Esophagus (tissue), 2 donors: ENCODE measurements around the gene OR2F1. TPM values are rescaled to one million over a fixed set of nuclear protein-coding genes. Genes with fewer than 3 reads are reported as not detected.

Experiments used
- H3K27ac ChIP-seq, 2 donors: one replicate each; pipeline ENCODE4 v1.5.1; 2013; ENCODE audit warnings: low read depth in 2 of 2, mild to moderate bottlenecking in 2 of 2, inconsistent platforms in 1 of 2, low read length in 1 of 2, moderate library complexity in 1 of 2
- H3K27me3 ChIP-seq, 2 donors: one replicate each; pipeline ENCODE4 v1.6.1; 2013; ENCODE audit warnings: low read length in 2 of 2, control low read depth in 1 of 2, mild to moderate bottlenecking in 1 of 2; ENCODE audit not compliant: insufficient read depth in 2 of 2, control insufficient read depth in 1 of 2
- H3K36me3 ChIP-seq, 2 donors: one replicate each; pipeline ENCODE4 v1.6.1; 2013; ENCODE audit warnings: low read length in 1 of 2; ENCODE audit not compliant: control insufficient read depth in 2 of 2, insufficient read depth in 2 of 2
- H3K4me1 ChIP-seq, 2 donors: one replicate each; pipeline ENCODE4 v1.6.1; 2013; ENCODE audit warnings: low read length in 1 of 2; ENCODE audit not compliant: control insufficient read depth in 2 of 2, insufficient read depth in 2 of 2
- H3K4me3 ChIP-seq, 2 donors: one replicate each; pipeline ENCODE4 v1.5.1; 2013; ENCODE audit warnings: low read length in 2 of 2, mild to moderate bottlenecking in 2 of 2, low read depth in 1 of 2, moderate library complexity in 1 of 2
- H3K9me3 ChIP-seq, 2 donors: one replicate each; pipeline ENCODE4 v1.6.1; 2013; ENCODE audit warnings: mild to moderate bottlenecking in 2 of 2, low read depth in 1 of 2, low read length in 1 of 2, moderate library complexity in 1 of 2; ENCODE audit not compliant: control insufficient read depth in 2 of 2, insufficient read depth in 1 of 2
- WGBS, 2 donors: extraction: QIAGEN DNeasy Blood & Tissue Kit; methylation state at CpG; one replicate each; pipeline ENCODE4 v1.1.7; 2013; 5-methylcytosine and 5-hydroxymethylcytosine counted together
- polyA plus RNA-seq, 2 donors: library from polyadenylated mRNA; stranded (reverse); fragments of 200-250 nt; gene quantifications; one replicate each; pipeline ENCODE4 v1.2.3, GENCODE V29; 2013
- donor health status: healthy with polysubstance abuse.
- donor health status: Bipolar disorder and iron deficiency.

OR2F1 gene, protein sequence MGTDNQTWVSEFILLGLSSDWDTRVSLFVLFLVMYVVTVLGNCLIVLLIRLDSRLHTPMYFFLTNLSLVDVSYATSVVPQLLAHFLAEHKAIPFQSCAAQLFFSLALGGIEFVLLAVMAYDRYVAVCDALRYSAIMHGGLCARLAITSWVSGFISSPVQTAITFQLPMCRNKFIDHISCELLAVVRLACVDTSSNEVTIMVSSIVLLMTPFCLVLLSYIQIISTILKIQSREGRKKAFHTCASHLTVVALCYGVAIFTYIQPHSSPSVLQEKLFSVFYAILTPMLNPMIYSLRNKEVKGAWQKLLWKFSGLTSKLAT
- polyA plus RNA-seq, result not detected

DNA sequence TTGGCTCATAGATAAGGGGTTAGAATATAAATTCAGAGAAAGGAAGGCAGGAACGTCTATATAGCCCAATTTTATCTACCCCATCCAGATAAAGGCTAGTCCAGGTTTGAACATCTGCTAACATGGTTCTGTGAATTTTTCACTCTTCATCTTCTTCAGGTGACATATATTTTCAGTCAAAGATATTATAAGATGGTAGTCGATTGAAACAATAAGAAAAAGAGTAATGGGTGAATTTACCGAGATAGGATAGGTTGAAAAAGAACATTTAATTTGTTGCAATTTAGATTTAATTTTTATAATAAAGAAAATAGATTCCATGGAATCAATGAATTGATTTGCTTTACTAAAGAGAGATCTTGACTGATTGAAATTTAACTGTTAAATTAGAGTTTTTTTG is at the start of gene OR2F1:
Gene OR2F1 (plus strand): TSS at position 301 of the 400 bp plus-strand sequence. CDS start 5,127 bp downstream, outside the sequence.
- Histone ChIP-seq H3K4me1 (no peaks in the 10 kb centered on the region), H3K36me3 (no peaks in the 10 kb centered on the region), H3K27ac (no peak within 1 kb of the TSS), H3K27me3 (no peaks in the 10 kb centered on the region), H3K4me3 (no peak within 1 kb of the TSS), H3K9me3 (no peaks in the 10 kb centered on the region)
- WGBS, 2 donors, result 75 to 85% methylated on average over 3 of the region's 3 CpGs

DNA sequence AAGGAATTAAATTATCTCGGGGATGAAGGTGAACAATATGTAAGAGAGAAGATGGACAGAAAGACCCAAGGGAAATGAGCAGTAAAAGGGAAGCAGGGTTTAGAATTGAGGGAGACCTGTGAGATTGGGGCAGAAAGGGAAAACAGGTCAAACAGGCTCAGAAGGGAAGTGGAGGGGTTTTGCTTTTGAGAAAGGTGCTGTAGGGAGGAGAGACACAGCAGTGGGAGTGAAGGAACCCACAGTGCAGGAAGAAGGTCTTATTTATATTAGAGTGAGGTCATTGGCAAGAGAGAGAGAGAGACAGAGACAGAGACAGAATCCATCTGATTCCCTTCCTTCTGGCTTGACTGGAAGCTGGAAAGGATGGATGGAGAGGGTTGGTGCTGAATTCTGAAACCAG is 49.1 kb upstream of the OR2F1 start:
- H3K27ac ChIP-seq, result no peak overlapping the region
- H3K9me3 ChIP-seq, result no peaks in the 10 kb centered on the region
- no peaks in the 10 kb centered on the region for H3K36me3 ChIP-seq
- 79 to 85% methylated on average over 1 of the region's 1 CpG for WGBS, 2 donors
- H3K4me3 ChIP-seq, result no peak overlapping the region
- peaks cover 0 to 2% of the 10 kb centered on the region in 2 donors for H3K4me1 ChIP-seq
- H3K27me3 ChIP-seq, result no peaks in the 10 kb centered on the region

DNA sequence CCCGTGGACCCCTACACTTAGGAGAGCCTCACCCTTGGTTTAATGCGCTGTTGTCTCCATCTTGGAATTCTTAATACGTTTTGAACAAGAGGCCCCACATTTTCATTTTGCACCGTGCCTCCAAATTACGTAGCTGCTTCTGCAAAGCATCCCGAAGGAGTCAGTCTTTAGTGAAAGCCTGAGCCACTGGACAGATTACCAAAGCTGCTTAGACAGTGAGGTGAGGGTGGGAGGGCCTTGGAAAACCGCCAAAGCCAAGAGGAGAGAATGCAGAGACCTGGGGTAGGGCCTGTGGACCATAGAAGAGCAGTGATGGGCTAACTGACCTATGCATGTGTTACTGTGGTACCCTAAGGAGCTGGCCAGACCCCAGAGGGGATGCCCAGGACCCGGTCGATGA is 48.5 kb upstream of the OR2F1 start:
- H3K9me3 ChIP-seq, result no peaks in the 10 kb centered on the region
- no peak overlapping the region for H3K4me3 ChIP-seq
- peaks cover 0 to 2% of the 10 kb centered on the region in 2 donors for H3K4me1 ChIP-seq
- 86% methylated on average over 9 of the region's 9 CpGs for WGBS, 2 donors
- H3K27me3 ChIP-seq, result no peaks in the 10 kb centered on the region
- H3K27ac ChIP-seq, result no peak overlapping the region
- H3K36me3 ChIP-seq, result no peaks in the 10 kb centered on the region

DNA sequence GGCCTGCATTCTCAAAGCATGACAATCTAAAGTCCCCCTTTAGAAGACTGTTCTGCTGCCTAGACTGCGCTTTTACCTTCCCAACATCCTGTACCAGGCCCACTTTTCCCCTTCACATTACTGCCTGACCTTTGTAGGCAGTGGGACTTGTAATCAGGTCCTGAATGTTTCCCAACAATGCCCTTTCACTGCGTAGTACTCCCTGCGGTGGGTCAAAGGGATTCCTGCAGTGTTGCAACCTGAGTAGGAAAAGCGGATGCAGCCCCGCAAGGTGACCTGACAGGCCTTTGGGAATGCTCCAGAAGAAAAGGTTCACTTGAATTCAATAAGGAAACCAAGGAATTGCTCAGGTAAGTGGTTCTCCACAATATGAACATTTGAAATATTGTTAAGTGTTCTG is 47.7 kb upstream of the OR2F1 start:
- H3K4me1 ChIP-seq, result peaks cover 0 to 2% of the 10 kb centered on the region in 2 donors
- 95% methylated on average over 5 of the region's 5 CpGs for WGBS, 2 donors
- no peaks in the 10 kb centered on the region for H3K36me3 ChIP-seq
- no peak overlapping the region for H3K4me3 ChIP-seq
- no peaks in the 10 kb centered on the region for H3K9me3 ChIP-seq
- H3K27me3 ChIP-seq, result no peaks in the 10 kb centered on the region
- no peak overlapping the region for H3K27ac ChIP-seq

DNA sequence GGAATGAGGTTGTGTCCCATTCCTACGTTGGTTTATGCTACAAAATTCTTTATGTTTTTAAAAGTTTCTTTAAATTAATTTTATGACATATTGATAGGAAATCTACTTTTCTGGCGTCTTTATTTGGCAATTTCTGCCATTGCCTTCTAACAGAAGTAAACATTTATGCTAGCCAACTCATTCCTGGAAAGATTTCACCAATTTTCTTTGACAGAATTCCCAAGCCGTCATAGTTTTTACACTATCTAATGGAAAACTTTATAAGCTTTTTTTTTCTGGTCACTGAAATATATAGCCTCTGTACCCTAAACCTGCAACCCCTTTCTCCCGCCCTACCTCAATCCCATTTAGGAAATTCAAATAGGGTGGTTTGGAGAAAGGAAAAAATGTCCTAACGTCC is 46.5 kb upstream of the OR2F1 start:
- WGBS, 2 donors, result 65 to 72% methylated on average over 5 of the region's 5 CpGs
- H3K9me3 ChIP-seq, result no peaks in the 10 kb centered on the region
- H3K27ac ChIP-seq, result no peak overlapping the region
- no peak overlapping the region for H3K4me3 ChIP-seq
- peaks cover 0 to 2% of the 10 kb centered on the region in 2 donors for H3K4me1 ChIP-seq
- no peaks in the 10 kb centered on the region for H3K36me3 ChIP-seq
- no peaks in the 10 kb centered on the region for H3K27me3 ChIP-seq

DNA sequence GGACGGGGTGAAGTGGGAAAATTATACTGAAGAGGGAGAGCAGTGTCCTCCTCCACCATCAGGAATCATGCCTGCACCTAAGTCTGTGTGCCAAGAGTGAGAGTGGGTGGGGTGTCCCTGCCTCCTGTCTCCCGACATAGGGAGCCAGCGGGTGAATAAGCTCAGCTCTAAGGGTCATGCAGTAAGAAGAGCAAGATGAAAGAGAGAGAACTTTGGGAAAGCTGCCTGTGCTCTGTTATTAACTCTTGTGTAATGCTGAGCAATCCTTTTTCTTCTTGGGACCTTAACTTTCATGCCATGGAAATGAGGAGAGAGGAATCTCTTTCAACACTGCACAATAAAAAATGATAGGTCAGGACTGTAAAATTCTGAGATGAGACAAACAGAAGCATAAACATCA is 44.8 kb upstream of the OR2F1 start:
- no peaks in the 10 kb centered on the region for H3K36me3 ChIP-seq
- H3K4me1 ChIP-seq, result peaks cover 0 to 2% of the 10 kb centered on the region in 2 donors
- 68 to 69% methylated on average over 3 of the region's 3 CpGs for whole genome bisulfite sequencing, 2 donors
- H3K27ac ChIP-seq, result no peak overlapping the region
- no peaks in the 10 kb centered on the region for H3K9me3 ChIP-seq
- H3K4me3 ChIP-seq, result no peak overlapping the region
- H3K27me3 ChIP-seq, result no peaks in the 10 kb centered on the region

DNA sequence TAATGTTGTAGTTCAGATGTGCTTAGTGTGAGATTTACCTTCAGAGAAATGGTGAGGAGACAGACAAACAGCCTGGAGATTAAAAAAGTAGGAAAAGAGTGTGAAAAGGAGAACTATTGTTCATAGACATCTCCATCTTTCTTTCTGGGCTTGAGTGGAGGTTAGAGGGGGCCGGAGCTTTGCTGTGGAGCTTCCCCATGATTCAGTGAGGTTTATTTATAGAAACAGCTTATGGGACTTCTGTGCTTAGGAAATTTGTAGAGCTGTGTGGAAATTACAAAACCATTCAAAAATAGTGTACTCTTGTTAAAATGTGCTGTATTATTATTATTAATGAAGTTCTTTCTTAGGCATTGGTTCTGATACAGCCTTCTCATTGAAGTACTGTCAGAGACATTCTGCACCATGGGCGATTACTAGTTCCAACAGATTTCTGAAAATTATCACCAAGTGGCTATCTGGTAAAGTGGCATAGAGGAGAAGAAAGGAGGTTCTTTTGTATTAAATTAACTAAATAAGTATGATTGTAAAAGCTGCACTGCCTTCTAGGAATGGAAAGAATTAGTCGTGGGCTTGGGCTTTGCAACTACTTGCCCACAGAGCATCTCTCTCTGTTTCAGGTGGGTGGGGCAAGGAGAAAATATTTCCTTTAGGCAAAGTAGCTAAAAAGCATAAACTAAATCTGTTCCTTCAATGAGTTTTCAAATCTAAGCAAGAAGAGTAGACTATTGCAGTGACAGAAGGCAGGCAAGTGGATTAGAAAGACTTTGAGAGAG is 44.0 kb upstream of the OR2F1 start:
- Histone ChIP-seq H3K36me3 (no peaks in the 10 kb centered on the region), H3K4me3 (no peak overlapping the region), H3K4me1 (peaks cover 0 to 2% of the 10 kb centered on the region in 2 donors), H3K27ac (no peak overlapping the region), H3K27me3 (no peaks in the 10 kb centered on the region), H3K9me3 (no peaks in the 10 kb centered on the region)
- WGBS, 2 donors, result 53 to 62% methylated on average over 3 of the region's 3 CpGs

DNA sequence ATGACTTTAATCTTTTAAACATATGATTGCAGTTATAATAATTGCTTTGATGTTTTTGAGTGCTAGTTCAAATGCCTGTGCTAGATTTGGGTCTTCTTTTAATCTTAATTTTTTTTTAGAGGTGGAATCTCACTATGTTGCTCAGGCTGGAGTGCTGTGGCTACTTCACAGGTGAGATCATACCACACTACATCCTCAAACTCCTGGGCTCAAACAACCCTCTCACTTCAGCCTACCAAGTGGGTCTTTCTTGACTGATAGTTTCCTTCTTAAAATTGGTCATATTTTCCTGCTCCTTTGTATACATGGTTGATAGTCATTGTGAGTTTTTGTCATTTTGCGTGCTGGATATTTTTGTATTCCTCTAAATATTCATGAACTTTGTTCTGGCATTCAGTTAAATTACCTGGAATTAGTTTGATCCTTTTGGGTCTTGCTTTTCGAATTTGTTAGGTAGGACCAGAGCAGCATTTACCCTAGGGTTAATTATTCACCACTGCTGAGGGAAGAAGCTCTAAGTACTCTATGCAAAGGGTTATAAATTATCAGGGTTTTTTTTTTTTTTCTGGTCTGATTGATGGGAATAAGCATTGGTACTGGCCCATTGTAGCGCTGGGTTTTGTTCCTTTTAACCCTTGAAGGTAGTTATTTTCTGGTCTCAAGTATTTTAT is 40.6 kb upstream of the OR2F1 start:
- Histone ChIP-seq H3K4me3 (no peak overlapping the region), H3K9me3 (no peaks in the 10 kb centered on the region), H3K36me3 (no peaks in the 10 kb centered on the region), H3K27ac (no peak overlapping the region), H3K27me3 (no peaks in the 10 kb centered on the region), H3K4me1 (no peaks in the 10 kb centered on the region)
- 66 to 71% methylated on average over 3 of the region's 3 CpGs for WGBS, 2 donors

DNA sequence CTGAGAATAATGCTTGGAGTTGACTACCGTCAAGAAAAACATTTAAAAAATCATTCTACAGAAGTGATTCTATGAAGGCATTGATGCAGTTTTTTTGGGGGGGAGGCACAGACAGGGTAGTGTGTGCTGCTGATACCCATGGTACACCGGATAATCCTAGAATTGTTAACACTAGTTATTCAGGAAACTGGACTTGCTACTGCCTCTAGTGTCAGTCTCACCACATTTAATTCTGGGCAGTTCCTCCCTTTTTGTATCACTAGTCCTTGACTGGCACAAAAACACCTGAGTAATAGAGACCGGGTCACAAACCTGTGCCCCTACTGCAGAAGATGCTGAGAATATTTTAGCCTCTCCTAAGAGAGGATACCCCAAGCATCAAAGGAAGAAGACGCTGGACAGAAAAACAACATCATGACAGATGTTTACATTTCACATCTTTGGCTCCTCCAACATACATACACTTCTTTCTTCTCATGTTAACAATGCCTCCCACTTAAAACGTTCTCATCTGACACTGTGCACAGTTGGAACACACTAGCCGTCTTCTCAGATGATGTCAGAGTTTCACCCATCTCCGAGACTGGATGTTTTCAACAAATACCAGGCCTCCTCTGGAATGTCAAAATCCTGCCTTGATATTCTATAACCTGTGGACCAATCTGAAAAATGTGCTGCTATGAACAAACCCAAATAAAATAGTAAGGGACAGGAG is 39.5 kb upstream of the OR2F1 start:
- Histone ChIP-seq H3K4me1 (no peaks in the 10 kb centered on the region), H3K4me3 (no peak overlapping the region)
- 56 to 64% methylated on average over 7 of the region's 7 CpGs for WGBS, 2 donors

More for the DNA sequence above, 39.5 kb upstream of the OR2F1 start:
- Histone ChIP-seq H3K27me3 (no peaks in the 10 kb centered on the region), H3K27ac (no peak overlapping the region), H3K36me3 (no peaks in the 10 kb centered on the region), H3K9me3 (no peaks in the 10 kb centered on the region)
